Erythroblast (primary cell): ENCODE measurements around the gene HDAC6.
A peak's percentile ranks its signal among the peaks of the same experiment; 100 is the strongest.
"Not testable (repeated sequence)": the region's sequence is repeated elsewhere in the genome, so short reads cannot be mapped to it uniquely, and the experiment has no call there.

Experiments used
- DNase-seq, 2 experiments: peaks; one replicate each; lab custom pipeline; 2025; lab: John Stamatoyannopoulos, UW
- GATA1 ChIP-seq: IDR thresholded peaks from 2 replicates; pipeline ENCODE4 v1.6.1; 2011; ENCODE audit warnings: low read depth, mild to moderate bottlenecking, control low read depth, low read length, moderate library complexity
- POLR2A ChIP-seq: IDR thresholded peaks from 2 replicates; pipeline ENCODE4 v1.6.1; 2011; ENCODE audit warnings: mild to moderate bottlenecking, low read length

Gene HDAC6

GRCh38 chrX:48798318-48798717 lies 3.5 kb upstream of the HDAC6 start:
- no peak for DNase-seq

GRCh38 chrX:48800574-48801279 lies 1.1 kb upstream of the HDAC6 start:
- TF ChIP-seq GATA1 (no peak), POLR2A (peak; percentile 51)
- DNase-seq: peak; percentile 88 to 95

More at GRCh38 chrX:48798318-48798717, 3.5 kb upstream of the HDAC6 start:
- TF ChIP-seq POLR2A: no peak
- TF ChIP-seq GATA1: no peak

- peak; percentile 89 to 90 for DNase-seq
- TF ChIP-seq GATA1 (no peak), POLR2A (peak; percentile 67)
Measured at GRCh38 chrX:48802089-48802904, 430 bp downstream of the HDAC6 start.

- no peak for DNase-seq
- TF ChIP-seq POLR2A (no peak), GATA1 (no peak)
Measured at GRCh38 chrX:48802905-48803200, 986 bp downstream of the HDAC6 start.

GRCh38 chrX:48806081-48806480 lies 4.2 kb downstream of the HDAC6 start:
- no peak for DNase-seq
- TF ChIP-seq GATA1 (no peak), POLR2A (no peak)

GRCh38 chrX:48813644-48814043 lies 11.8 kb downstream of the HDAC6 start:
- TF ChIP-seq GATA1 (no peak), POLR2A (no peak)
- DNase-seq: no peak

GRCh38 chrX:48814722-48815121 lies 12.9 kb downstream of the HDAC6 start:
- TF ChIP-seq POLR2A: no peak
- no peak for DNase-seq

GRCh38 chrX:48815266-48815665 lies 13.4 kb downstream of the HDAC6 start:
- no peak for DNase-seq
- TF ChIP-seq POLR2A: no peak
- TF ChIP-seq GATA1: no peak

- TF ChIP-seq GATA1 (no peak), POLR2A (no peak)
- no peak for DNase-seq
Measured at GRCh38 chrX:48816014-48816810, 14.3 kb downstream of the HDAC6 start.

GRCh38 chrX:48818098-48818497 lies 16.2 kb downstream of the HDAC6 start:
- TF ChIP-seq POLR2A: no peak

GRCh38 chrX:48818866-48819265 lies 17.0 kb downstream of the HDAC6 start:
- TF ChIP-seq GATA1 (no peak), POLR2A (no peak)
- no peak for DNase-seq

More at GRCh38 chrX:48818098-48818497, 16.2 kb downstream of the HDAC6 start:
- no peak for DNase-seq

- DNase-seq: not testable (repeated sequence)
Measured at GRCh38 chrX:48819394-48819793, 17.5 kb downstream of the HDAC6 start.

GRCh38 chrX:48823053-48823452 lies 21.2 kb downstream of the HDAC6 start:
- no peak for TF ChIP-seq POLR2A
- no peak for TF ChIP-seq GATA1
- no peak for DNase-seq

- TF ChIP-seq GATA1: no peak
- no peak for TF ChIP-seq POLR2A
- no peak for DNase-seq
Measured at GRCh38 chrX:48824066-48824465, 22.2 kb downstream of the HDAC6 start.
